ENCODE data around the gene SERINC1. TPM values are rescaled to one million over a fixed set of nuclear protein-coding genes. Genes with fewer than 3 reads are reported as not detected.

Gene SERINC1
- total RNA-seq, 1 experiment from 2014 or later = 131 TPM

GRCh38 chr6:122407712-122408111 is 63.9 kb downstream of the SERINC1 start:
- TF ChIP-seq CTCF (IDR thresholded peaks at IDR 0.05) (no peak), REST (IDR thresholded peaks at IDR 0.05; ENCODE audit: insufficient read depth in 1 of 2, low read depth in 2 of 2, low read length in 1 of 2) (no peak), POLR2AphosphoS5 (IDR thresholded peaks at IDR 0.05; ENCODE audit: low read depth, low read length) (no peak), SIN3A (IDR thresholded peaks at IDR 0.05; ENCODE audit: borderline replicate concordance, insufficient read depth, low read depth, low read length) (no peak), TCF7L2 (IDR thresholded peaks at IDR 0.05; ENCODE audit: low read depth, low read length) (no peak)
- H3K27ac ChIP-seq (ENCODE audit: low read length) = no peak overlapping the region
- intact Hi-C loops (cut with micrococcal nuclease; ENCODE audit: unreplicated experiment) (no loop called here), in situ Hi-C loops (cut with HindIII; ENCODE audit: low pct_unique_long_range_greater_than_20kb, low sequenced_read_pairs) (no loop called here)
- no TSS peak for BruUV-seq (replicated peaks)
- H3K27me3 ChIP-seq (ENCODE audit: control insufficient read depth, insufficient read depth, low read length) = no peaks in the 10 kb centered on the region
- ChIA-PET CTCF (no interaction called here), POLR2A (interaction anchor here (0.6 to 0.7 kb wide), 2 partner anchors 25 to 208 kb away, joined by 4 to 11 read pairs; no protein-coding TSS in a partner anchor)
- H3K9me3 ChIP-seq (ENCODE audit: control insufficient read depth, insufficient read depth, low read depth, low read length) = no peaks in the 10 kb centered on the region; the same call in 1 of the 2 replicates
- ATAC-seq = no peak
- no peak overlapping the region for H3K4me3 ChIP-seq (ENCODE audit: low read depth in 2 of 2, low read length in 2 of 2)
- H3K36me3 ChIP-seq (ENCODE audit: control insufficient read depth, insufficient read depth, low read length) = no peaks in the 10 kb centered on the region; the same call in 1 of the 2 replicates
- no peak for DNase-seq (ENCODE audit: low read depth, low spot score)
- H3K4me1 ChIP-seq (ENCODE audit: control insufficient read depth, insufficient read depth, low read length) = no peaks in the 10 kb centered on the region

GRCh38 chr6:122406187-122406586 is 65.4 kb downstream of the SERINC1 start:
- ChIA-PET POLR2A (no interaction called here), CTCF (no interaction called here)
- H3K36me3 ChIP-seq (ENCODE audit: control insufficient read depth, insufficient read depth, low read length) = no peaks in the 10 kb centered on the region
- H3K4me1 ChIP-seq (ENCODE audit: control insufficient read depth, insufficient read depth, low read length) = peaks cover 7% of the 10 kb centered on the region
- intact Hi-C loops (cut with micrococcal nuclease; ENCODE audit: unreplicated experiment) = no loop called here
- no peaks in the 10 kb centered on the region for H3K27me3 ChIP-seq (ENCODE audit: control insufficient read depth, insufficient read depth, low read length)
- no peak for TF ChIP-seq REST (IDR thresholded peaks at IDR 0.05; ENCODE audit: insufficient read depth in 1 of 2, low read depth in 2 of 2, low read length in 1 of 2)
- no peak for TF ChIP-seq SIN3A (IDR thresholded peaks at IDR 0.05; ENCODE audit: borderline replicate concordance, insufficient read depth, low read depth, low read length)
- TF ChIP-seq TCF7L2 (IDR thresholded peaks at IDR 0.05; ENCODE audit: low read depth, low read length) = no peak
- no peak for TF ChIP-seq POLR2AphosphoS5 (IDR thresholded peaks at IDR 0.05; ENCODE audit: low read depth, low read length)
- no peak for TF ChIP-seq CTCF (IDR thresholded peaks at IDR 0.05)
- ATAC-seq (no peak), DNase-seq (ENCODE audit: low read depth, low spot score) (no peak)
- H3K4me3 ChIP-seq (ENCODE audit: low read depth in 2 of 2, low read length in 2 of 2) = no peak overlapping the region
- no peaks in the 10 kb centered on the region; the same call in 1 of the 2 replicates for H3K9me3 ChIP-seq (ENCODE audit: control insufficient read depth, insufficient read depth, low read depth, low read length)
- BruUV-seq (replicated peaks) = no TSS peak
- no peak overlapping the region for H3K27ac ChIP-seq (ENCODE audit: low read length)
- in situ Hi-C loops (cut with HindIII; ENCODE audit: low pct_unique_long_range_greater_than_20kb, low sequenced_read_pairs) = no loop called here

Data from Panc1 (cell line).